Ishikawa (cell line): Measurements from ENCODE around the gene RPAP3.

ENCODE experiments used
- CEBPB ChIP-seq: IDR thresholded peaks from 2 replicates; pipeline ENCODE4 v1.6.1; 2012
- CREB1 ChIP-seq: IDR thresholded peaks from 2 replicates; pipeline ENCODE4 v1.6.1; 2012; ENCODE audit warnings: low read depth
- EGR1 ChIP-seq: IDR thresholded peaks from 2 replicates; pipeline ENCODE4 v1.6.1; 2012
- EP300 ChIP-seq: IDR thresholded peaks from 2 replicates; pipeline ENCODE4 v1.6.1; 2012; ENCODE audit warnings: borderline replicate concordance
- FOXM1 ChIP-seq: IDR thresholded peaks from 2 replicates; pipeline ENCODE4 v1.6.1; 2012; ENCODE audit warnings: low read depth, borderline replicate concordance
- MAX ChIP-seq: IDR thresholded peaks from 2 replicates; pipeline ENCODE4 v1.6.1; 2012
- NFIC ChIP-seq: IDR thresholded peaks from 2 replicates; pipeline ENCODE4 v1.6.1; 2012
- RAD21 ChIP-seq: IDR thresholded peaks from 2 replicates; pipeline ENCODE4 v1.6.1; 2012; ENCODE audit warnings: low read depth
- REST ChIP-seq: IDR thresholded peaks from 2 replicates; pipeline ENCODE4 v1.6.1; 2012; ENCODE audit warnings: low read depth, mild to moderate bottlenecking
- TCF12 ChIP-seq: IDR thresholded peaks from 2 replicates; pipeline ENCODE4 v1.6.1; 2012; ENCODE audit warnings: low read depth
- TEAD4 ChIP-seq: IDR thresholded peaks from 2 replicates; pipeline ENCODE4 v1.6.1; 2012
- USF1 ChIP-seq: IDR thresholded peaks from 2 replicates; pipeline ENCODE4 v1.6.1; 2012
- YY1 ChIP-seq: IDR thresholded peaks from 2 replicates; pipeline ENCODE4 v1.6.1; 2012; ENCODE audit warnings: low read depth
- ZBTB7A ChIP-seq: IDR thresholded peaks from 2 replicates; pipeline ENCODE4 v1.6.1; 2012; ENCODE audit warnings: low read depth

RPAP3 gene

GRCh38 chr12:47616440-47616839, 89.4 kb downstream of the RPAP3 start:
- no peak for TF ChIP-seq ZBTB7A
- TF ChIP-seq RAD21 = no peak
- TF ChIP-seq TCF12 = no peak

- TF ChIP-seq YY1 (no peak), CEBPB (no peak), EGR1 (no peak), USF1 (no peak), REST (no peak), MAX (no peak), CREB1 (no peak), TCF12 (no peak), EP300 (no peak), FOXM1 (no peak), ZBTB7A (no peak), TEAD4 (no peak)
Measured at GRCh38 chr12:47615711-47616110, 90.1 kb downstream of the RPAP3 start.

- TF ChIP-seq EP300 = no peak
- no peak for TF ChIP-seq CEBPB
- TF ChIP-seq TCF12 = no peak
Measured at GRCh38 chr12:47614521-47614920, 91.3 kb downstream of the RPAP3 start.

- TF ChIP-seq CEBPB (no peak), CREB1 (no peak), USF1 (peak; percentile 23; the same call in 1 of the 2 replicates), REST (no peak)
Measured at GRCh38 chr12:47612953-47613352, 92.9 kb downstream of the RPAP3 start.

GRCh38 chr12:47611906-47612305, 93.9 kb downstream of the RPAP3 start:
- no peak for TF ChIP-seq FOXM1
- no peak for TF ChIP-seq CEBPB
- no peak for TF ChIP-seq NFIC
- no peak for TF ChIP-seq YY1
- TF ChIP-seq MAX = no peak
- no peak for TF ChIP-seq CREB1
- TF ChIP-seq REST = no peak
- TF ChIP-seq EP300 = no peak
